GM18511 (cell line): ENCODE results near the gene NBR1.
"Not testable (repeated sequence)": the region's sequence is repeated elsewhere in the genome, so short reads cannot be mapped to it uniquely, and the experiment has no call there.

Experiments used
- ATAC-seq: cut with Tn5 transposase; IDR thresholded peaks from one replicate; pipeline ENCODE4 v1.9.1; 2021; ENCODE audit warnings: mild to moderate bottlenecking, moderate library complexity; ENCODE audit not compliant: unreplicated experiment

The NBR1 gene, protein sequence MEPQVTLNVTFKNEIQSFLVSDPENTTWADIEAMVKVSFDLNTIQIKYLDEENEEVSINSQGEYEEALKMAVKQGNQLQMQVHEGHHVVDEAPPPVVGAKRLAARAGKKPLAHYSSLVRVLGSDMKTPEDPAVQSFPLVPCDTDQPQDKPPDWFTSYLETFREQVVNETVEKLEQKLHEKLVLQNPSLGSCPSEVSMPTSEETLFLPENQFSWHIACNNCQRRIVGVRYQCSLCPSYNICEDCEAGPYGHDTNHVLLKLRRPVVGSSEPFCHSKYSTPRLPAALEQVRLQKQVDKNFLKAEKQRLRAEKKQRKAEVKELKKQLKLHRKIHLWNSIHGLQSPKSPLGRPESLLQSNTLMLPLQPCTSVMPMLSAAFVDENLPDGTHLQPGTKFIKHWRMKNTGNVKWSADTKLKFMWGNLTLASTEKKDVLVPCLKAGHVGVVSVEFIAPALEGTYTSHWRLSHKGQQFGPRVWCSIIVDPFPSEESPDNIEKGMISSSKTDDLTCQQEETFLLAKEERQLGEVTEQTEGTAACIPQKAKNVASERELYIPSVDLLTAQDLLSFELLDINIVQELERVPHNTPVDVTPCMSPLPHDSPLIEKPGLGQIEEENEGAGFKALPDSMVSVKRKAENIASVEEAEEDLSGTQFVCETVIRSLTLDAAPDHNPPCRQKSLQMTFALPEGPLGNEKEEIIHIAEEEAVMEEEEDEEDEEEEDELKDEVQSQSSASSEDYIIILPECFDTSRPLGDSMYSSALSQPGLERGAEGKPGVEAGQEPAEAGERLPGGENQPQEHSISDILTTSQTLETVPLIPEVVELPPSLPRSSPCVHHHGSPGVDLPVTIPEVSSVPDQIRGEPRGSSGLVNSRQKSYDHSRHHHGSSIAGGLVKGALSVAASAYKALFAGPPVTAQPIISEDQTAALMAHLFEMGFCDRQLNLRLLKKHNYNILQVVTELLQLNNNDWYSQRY

GRCh38 chr17:43170766-43171585 lies at the start of gene NBR1:
TSS of gene NBR1 (plus strand) at chr17:43171214. CDS start at chr17:43175800, 4,586 bp downstream.
- peak; percentile 75 for ATAC-seq

DNA sequence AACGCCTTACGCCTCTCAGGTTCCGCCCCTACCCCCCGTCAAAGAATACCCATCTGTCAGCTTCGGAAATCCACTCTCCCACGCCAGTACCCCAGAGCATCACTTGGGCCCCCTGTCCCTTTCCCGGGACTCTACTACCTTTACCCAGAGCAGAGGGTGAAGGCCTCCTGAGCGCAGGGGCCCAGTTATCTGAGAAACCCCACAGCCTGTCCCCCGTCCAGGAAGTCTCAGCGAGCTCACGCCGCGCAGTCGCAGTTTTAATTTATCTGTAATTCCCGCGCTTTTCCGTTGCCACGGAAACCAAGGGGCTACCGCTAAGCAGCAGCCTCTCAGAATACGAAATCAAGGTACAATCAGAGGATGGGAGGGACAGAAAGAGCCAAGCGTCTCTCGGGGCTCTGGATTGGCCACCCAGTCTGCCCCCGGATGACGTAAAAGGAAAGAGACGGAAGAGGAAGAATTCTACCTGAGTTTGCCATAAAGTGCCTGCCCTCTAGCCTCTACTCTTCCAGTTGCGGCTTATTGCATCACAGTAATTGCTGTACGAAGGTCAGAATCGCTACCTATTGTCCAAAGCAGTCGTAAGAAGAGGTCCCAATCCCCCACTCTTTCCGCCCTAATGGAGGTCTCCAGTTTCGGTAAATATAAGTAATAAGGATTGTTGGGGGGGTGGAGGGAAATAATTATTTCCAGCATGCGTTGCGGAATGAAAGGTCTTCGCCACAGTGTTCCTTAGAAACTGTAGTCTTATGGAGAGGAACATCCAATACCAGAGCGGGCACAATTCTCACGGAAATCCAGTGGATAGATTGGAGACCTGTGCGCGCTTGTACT lies 45.7 kb upstream of the NBR1 start, which contains the start of gene BRCA1:
Gene BRCA1, minus strand, starts transcription at position 232 of the 834 bp plus-strand sequence. CDS start 1,268 bp downstream, outside the sequence.
- ATAC-seq: peak; percentile 94

GRCh38 chr17:43125967-43126910 lies 44.8 kb upstream of the NBR1 start:
- ATAC-seq: no peak

GRCh38 chr17:43126911-43127290 lies 44.1 kb upstream of the NBR1 start:
- no peak for ATAC-seq

DNA sequence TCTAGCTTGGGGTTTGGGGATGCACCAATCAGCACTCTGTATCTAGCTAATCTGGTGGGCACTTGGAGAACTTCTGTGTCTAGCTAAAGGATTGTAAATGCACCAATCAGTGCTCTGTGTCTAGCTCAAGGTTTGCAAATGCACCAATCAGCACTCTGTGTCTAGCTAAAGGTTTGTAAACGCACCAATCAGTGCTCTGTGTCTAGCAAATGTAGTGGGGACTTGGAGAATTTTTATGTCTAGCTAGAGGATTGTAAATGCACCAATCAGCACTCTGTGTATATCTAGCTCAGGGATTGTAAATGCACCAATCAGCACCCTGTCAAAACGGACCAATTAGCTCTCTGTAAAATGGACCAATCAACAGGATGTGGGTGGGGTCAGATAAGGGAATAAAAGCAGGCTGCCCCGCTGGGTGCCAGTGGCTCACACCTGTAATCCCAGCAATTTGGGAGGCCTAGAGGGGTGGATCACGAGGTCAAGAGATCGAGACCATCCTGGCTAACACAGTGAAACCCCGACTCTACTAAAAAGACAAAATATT lies 43.6 kb upstream of the NBR1 start:
- not testable (repeated sequence) for ATAC-seq

- no peak for ATAC-seq
These were observed 41.4 kb upstream of the NBR1 start for GRCh38 chr17:43129671-43130010.

DNA sequence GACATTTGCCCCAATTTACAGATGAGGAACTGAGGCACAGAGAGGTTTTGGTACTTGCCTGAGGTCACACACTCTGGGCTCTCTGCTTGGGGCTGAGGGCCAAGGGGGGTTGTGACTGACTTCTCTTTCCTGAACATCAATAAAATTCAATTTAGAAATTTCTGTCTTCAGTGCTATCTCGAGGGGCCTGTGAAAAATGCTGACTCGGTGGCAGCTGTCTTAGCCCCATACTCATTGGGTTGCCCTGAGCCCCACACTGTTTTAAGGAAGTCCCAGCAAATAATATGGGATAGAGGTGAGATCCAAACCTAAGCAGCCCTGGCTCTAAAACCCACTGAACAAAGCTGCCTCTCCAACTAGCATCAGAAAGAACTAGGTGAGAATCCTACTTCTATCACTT lies 38.9 kb upstream of the NBR1 start:
- ATAC-seq: no peak

DNA sequence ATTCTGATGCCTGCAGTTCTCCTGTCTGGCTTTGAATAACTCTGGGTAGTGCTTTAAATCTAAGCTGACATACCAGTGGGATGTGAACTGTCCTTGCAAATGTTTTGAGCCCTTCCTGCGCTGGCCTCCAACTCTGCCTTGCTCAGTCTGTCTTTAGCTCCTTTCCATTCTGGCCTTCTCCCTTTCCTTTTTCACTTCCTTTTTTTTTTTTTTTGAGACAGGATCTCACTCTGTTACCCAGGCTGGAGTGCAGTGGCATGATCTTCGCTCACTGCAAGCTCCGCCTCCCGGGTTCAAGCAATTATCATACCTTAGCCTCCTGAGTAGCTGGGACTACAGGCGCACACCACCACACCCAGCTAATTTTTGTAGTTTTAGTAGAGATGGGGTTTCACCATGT lies 37.6 kb upstream of the NBR1 start:
- not testable (repeated sequence) for ATAC-seq

DNA sequence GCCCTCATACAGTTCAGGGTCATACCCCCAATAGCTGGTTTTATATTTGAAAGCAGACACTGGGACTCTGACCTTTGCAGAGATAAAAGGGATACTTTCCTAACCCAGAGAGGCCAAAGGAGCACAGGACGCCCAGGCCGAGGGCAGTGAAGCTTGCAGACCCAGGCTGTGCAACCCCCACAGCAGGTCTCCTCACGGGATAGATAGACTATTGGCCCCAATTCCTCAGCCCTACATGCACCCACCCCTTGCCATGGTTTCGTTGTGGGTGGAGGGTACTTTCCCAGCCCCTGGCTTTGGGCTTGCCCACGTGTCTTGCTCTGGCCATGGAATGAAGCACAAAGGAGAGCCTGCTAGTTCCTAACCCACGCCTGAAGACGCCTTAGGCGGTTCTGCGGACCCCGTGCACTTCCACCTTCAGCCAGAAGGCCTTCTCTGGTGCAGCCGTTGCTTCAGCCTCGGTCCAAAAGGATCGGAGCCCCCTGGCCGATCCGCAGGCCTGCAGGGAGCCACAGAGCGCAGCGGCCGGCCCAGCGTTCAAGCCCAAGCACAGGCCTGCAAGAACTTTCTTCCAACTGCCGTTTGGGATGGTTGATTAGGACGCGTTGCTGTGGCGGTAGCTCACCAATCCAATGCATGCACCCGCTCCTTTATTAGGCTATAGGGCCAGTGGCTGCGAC lies 36.1 kb upstream of the NBR1 start:
- no peak for ATAC-seq

DNA sequence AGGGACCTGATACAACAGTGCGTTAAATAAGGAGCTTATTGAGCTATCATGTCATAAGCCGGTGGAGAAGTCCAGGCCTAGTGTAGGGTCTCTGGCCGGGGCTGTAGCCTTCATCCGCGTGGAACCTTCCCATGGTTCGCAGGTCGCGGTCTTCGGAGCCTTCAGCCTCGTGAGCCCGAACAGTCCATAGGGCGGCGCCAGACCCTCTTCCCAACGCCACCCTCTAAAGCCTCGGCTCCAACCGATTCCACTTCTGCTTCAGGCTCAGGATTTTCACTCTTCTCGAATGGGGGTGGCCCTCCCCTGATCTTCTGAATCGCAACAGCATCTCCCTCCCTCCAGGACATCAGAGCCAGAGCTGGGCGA lies 35.6 kb upstream of the NBR1 start:
- ATAC-seq: no peak

DNA sequence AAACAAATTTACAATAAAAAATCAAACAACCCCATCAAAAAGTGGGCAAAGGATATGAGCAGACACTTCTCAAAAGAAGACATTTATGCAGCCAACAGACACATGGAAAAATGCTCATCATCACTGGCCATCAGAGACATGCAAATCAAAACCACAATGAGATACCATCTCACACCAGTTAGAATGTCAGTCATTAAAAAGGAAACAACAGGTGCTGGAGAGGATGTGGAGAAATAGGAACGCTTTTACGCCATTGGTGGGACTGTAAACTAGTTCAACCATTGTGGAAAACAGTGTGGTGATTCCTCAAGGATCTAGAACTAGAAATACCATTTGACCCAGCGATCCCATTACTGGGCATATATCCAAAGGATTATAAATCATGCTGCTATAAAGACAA lies 34.4 kb upstream of the NBR1 start:
- ATAC-seq: not testable (repeated sequence)

GRCh38 chr17:43138531-43138930 lies 32.5 kb upstream of the NBR1 start:
- not testable (repeated sequence) for ATAC-seq

GRCh38 chr17:43140396-43141332 lies 30.4 kb upstream of the NBR1 start:
- no peak for ATAC-seq

DNA sequence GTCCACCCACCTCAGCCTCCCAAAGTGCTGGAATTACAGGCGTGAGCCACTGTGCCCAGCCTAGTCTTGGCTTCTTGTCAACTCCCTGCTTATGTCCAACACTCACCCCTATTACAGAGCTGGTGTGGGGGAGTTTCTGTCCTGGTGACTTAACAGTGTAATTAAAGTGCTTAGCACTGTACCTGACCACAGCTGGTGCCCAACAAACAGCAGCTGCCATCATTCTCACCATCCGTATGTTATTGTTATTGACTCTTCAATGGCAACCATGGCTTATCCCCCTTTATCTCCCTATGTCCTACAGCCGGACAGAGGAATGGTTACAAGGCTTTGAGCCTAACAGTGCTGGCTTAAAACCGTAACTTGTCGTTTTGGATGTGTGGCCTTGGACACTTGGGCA lies 28.9 kb upstream of the NBR1 start:
- no peak for ATAC-seq

- ATAC-seq: no peak
These were observed 27.8 kb upstream of the NBR1 start for GRCh38 chr17:43143201-43143600.

DNA sequence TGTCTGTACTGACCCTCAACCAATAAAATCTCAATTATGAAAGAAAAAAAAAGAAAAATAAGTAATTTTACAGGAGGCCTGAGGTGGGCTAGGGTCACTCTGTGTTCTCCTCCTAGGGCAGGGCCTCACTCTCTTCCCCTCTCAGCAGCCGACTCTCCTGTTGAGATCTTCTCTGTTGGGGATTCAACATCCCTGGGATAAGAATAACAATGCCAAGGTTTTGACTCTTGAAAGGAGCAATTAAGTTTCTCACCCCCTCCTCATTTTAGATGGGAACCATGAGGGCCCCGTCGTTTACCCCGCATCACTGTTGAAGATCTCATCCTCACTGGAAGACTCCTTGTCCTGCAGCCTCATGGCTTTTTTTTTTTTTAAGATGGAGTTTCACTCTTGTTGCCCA lies 24.4 kb upstream of the NBR1 start:
- no peak for ATAC-seq

GRCh38 chr17:43151880-43152456 lies 19.0 kb upstream of the NBR1 start:
- ATAC-seq: no peak
